Upper lobe of left lung (tissue), 6 donors: ENCODE measurements around the gene NLRP6. TPM values are rescaled to one million over a fixed set of nuclear protein-coding genes. Genes with fewer than 3 reads are reported as not detected.

Experiments
- ATAC-seq, 2 donors: fragments of 200-7000 bp; cut with Tn5 transposase; one replicate each; pipeline ENCODE4 v1.9.1; 2022; ENCODE audit warnings: mild to moderate bottlenecking in 2 of 2, moderate library complexity in 2 of 2; ENCODE audit not compliant: low FRiP score in 2 of 2
- DNase-seq, 2 donors: peaks; one replicate each; pipeline ENCODE4 v3.0.0-alpha.2; 2019 to 2020
- H3K27ac ChIP-seq, 4 donors: fragments of 200-600 bp; sonication (generic); one replicate each; pipeline ENCODE4 v1.5.1; 2016 to 2019
- H3K27me3 ChIP-seq, 4 donors: fragments of 200-600 bp; sonication (generic); one replicate each; pipeline ENCODE4 v1.5.1; 2017 to 2019
- H3K36me3 ChIP-seq, 4 donors: fragments of 200-600 bp; sonication (generic); one replicate each; pipeline ENCODE4 v1.5.1; 2016 to 2019
- H3K4me1 ChIP-seq, 4 donors: fragments of 200-600 bp; sonication (generic); one replicate each; pipeline ENCODE4 v1.5.1; 2018 to 2019
- H3K4me3 ChIP-seq, 4 donors: fragments of 200-600 bp; sonication (generic); one replicate each; pipeline ENCODE4 v1.5.1; 2017 to 2019; ENCODE audit warnings: mild to moderate bottlenecking in 2 of 4, moderate library complexity in 1 of 4
- H3K9me3 ChIP-seq, 4 donors: fragments of 200-600 bp; sonication (generic); one replicate each; pipeline ENCODE4 v1.5.1; 2018 to 2019
- EP300 ChIP-seq, 4 donors: sonication (generic); formaldehyde crosslinking; IDR thresholded peaks; one replicate each; pipeline ENCODE4 v1.5.1; 2017; ENCODE audit warnings: antibody characterized with exemption in 4 of 4, control low read depth in 2 of 4
- POLR2A ChIP-seq, 4 donors: fragments of 450-650 bp; IDR thresholded peaks; one replicate each; pipeline ENCODE4 v1.5.1; 2016 to 2017; ENCODE audit warnings: antibody characterized with exemption in 4 of 4, mild to moderate bottlenecking in 2 of 4
- POLR2AphosphoS5 ChIP-seq, 2 donors: sonication (generic); formaldehyde crosslinking; IDR thresholded peaks; one replicate each; pipeline ENCODE4 v1.5.1; 2017; ENCODE audit warnings: antibody characterized with exemption in 2 of 2
- WGBS, 2 donors: methylation state at CpG; one replicate each; pipeline ENCODE4 v1.1.5; 2017 to 2018; 5-methylcytosine and 5-hydroxymethylcytosine counted together
- total RNA-seq, 6 donors: library from RNA; depleted of rRNA in 4 of 6; stranded (reverse); fragments of >200 nt in 4 of 6; gene quantifications; one replicate each; pipeline versions ENCODE4 v1.1.0 to v1.2.1, GENCODE V29; 2016 to 2021
- TF ChIP-seq, protein P1 (sequence below), 6 experiments: fragments of 450-650 bp in 4 of 6; fragments of 200-600 bp in 2 of 6; sonication (generic) in 2 of 6; IDR thresholded peaks; one replicate each; pipeline ENCODE4 v1.5.1; 2016 to 2019; ENCODE audit warnings: antibody characterized with exemption in 6 of 6
- donor health status: DM: no; HTN: no; CAD: no; lungs with moderate emphysema.
- donor health status: DM: no; HTN: yes; CAD: no; lungs with severe emphysema.

Gene NLRP6
- total RNA-seq, 6 donors from 2014 or later = 1.3 to 7.3 (median 3.1) TPM

DNA sequence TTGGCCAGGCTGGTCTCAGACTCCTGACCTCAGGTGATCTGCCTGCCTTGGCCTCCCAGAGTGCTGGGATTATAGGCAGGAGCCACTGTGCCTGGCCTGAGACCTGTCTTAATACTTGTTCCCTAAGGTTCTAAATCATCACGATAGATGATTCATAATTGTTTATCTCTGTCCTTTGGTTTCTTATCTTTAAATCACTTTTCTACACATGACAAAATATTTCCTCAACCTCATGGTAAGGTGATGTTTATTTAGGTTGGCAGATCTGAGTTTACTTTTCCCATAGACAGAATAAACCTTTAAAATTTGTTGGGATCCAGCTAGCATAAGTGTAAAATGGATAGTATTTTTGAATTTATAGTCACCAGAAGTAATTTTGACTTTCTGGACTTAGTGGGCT lies 37.9 kb upstream of the NLRP6 start:
- whole genome bisulfite sequencing, 2 donors = 60 to 63% methylated on average over 1 of the region's 1 CpG
- Histone ChIP-seq H3K27ac (no peak overlapping the region), H3K9me3 (no peaks in the 10 kb centered on the region), H3K27me3 (no peaks in the 10 kb centered on the region), H3K4me3 (no peak overlapping the region), H3K4me1 (peaks cover 16 to 25% (median 18%) of the 10 kb centered on the region in 4 donors), H3K36me3 (peaks cover 6 to 58% (median 28%) of the 10 kb centered on the region in 4 donors)
- ATAC-seq (no peak), DNase-seq (no peak)
- no peak for TF ChIP-seq POLR2AphosphoS5 (IDR thresholded peaks at IDR 0.05)
- TF ChIP-seq, protein P1, sequence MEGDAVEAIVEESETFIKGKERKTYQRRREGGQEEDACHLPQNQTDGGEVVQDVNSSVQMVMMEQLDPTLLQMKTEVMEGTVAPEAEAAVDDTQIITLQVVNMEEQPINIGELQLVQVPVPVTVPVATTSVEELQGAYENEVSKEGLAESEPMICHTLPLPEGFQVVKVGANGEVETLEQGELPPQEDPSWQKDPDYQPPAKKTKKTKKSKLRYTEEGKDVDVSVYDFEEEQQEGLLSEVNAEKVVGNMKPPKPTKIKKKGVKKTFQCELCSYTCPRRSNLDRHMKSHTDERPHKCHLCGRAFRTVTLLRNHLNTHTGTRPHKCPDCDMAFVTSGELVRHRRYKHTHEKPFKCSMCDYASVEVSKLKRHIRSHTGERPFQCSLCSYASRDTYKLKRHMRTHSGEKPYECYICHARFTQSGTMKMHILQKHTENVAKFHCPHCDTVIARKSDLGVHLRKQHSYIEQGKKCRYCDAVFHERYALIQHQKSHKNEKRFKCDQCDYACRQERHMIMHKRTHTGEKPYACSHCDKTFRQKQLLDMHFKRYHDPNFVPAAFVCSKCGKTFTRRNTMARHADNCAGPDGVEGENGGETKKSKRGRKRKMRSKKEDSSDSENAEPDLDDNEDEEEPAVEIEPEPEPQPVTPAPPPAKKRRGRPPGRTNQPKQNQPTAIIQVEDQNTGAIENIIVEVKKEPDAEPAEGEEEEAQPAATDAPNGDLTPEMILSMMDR (IDR thresholded peaks at IDR 0.05) = no peak
- no peak for TF ChIP-seq POLR2A (IDR thresholded peaks at IDR 0.05)
- TF ChIP-seq EP300 (IDR thresholded peaks at IDR 0.05) = no peak

DNA sequence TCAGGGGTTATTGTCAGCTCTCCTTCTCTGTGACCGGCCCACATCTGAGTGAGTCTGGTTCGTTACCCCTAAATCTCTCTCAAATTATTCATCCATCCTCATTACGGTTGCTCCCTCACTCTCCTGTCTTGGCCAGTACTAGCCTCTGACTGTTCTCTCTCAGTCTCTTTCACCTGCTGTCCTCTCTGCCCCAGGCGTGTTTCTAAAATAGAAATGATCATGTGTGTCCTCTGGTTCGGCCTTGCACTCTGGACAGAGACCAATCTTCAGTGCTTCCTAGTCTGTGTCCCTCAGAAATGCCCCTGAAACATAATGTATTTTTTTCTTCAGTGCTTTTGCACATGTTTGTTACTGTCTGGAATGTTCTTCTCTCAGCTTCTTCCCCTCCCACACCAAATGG lies 36.6 kb upstream of the NLRP6 start:
- Histone ChIP-seq H3K4me3 (no peak overlapping the region), H3K36me3 (peaks cover 18 to 71% (median 38%) of the 10 kb centered on the region in 4 donors), H3K4me1 (peaks cover 12 to 20% (median 13%) of the 10 kb centered on the region in 4 donors), H3K27ac (no peak overlapping the region), H3K9me3 (no peaks in the 10 kb centered on the region), H3K27me3 (no peaks in the 10 kb centered on the region)
- DNase-seq (no peak), ATAC-seq (no peak)
- 93 to 98% methylated on average over 5 of the region's 5 CpGs for WGBS, 2 donors
- TF ChIP-seq, protein P1 (IDR thresholded peaks at IDR 0.05) = no peak
- TF ChIP-seq POLR2AphosphoS5 (IDR thresholded peaks at IDR 0.05) (no peak), EP300 (IDR thresholded peaks at IDR 0.05) (no peak), POLR2A (IDR thresholded peaks at IDR 0.05) (no peak)

DNA sequence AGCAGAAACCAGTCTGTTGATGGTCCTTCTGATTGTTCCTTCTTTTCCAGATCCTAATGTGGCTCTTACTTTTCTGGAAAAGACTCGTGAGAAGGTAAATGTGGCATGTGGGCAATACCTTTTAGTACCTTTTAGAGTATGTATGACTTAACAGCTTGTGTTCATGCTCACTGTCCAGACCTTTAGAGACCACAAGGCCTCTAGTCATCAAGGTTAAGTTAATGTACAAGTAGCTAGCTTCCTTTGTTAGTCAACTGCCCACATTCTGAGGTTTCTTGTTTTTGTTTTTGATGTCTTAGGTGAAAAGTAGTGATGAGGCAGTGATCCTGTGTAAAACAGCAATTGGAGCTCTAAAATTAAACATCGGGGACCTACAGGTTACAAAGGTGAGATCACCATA lies 33.8 kb upstream of the NLRP6 start:
- Histone ChIP-seq H3K9me3 (no peaks in the 10 kb centered on the region), H3K27ac (no peak overlapping the region), H3K27me3 (no peaks in the 10 kb centered on the region), H3K4me3 (no peak overlapping the region), H3K4me1 (no peaks in the 10 kb centered on the region), H3K36me3 (peaks cover 29 to 93% (median 63%) of the 10 kb centered on the region in 4 donors)
- TF ChIP-seq POLR2A (IDR thresholded peaks at IDR 0.05) (no peak), POLR2AphosphoS5 (IDR thresholded peaks at IDR 0.05) (no peak), EP300 (IDR thresholded peaks at IDR 0.05) (no peak)
- TF ChIP-seq, protein P1 (IDR thresholded peaks at IDR 0.05) = no peak
- ATAC-seq = no peak
- 95 to 96% methylated on average over 2 of the region's 2 CpGs for WGBS, 2 donors
- no peak for DNase-seq

DNA sequence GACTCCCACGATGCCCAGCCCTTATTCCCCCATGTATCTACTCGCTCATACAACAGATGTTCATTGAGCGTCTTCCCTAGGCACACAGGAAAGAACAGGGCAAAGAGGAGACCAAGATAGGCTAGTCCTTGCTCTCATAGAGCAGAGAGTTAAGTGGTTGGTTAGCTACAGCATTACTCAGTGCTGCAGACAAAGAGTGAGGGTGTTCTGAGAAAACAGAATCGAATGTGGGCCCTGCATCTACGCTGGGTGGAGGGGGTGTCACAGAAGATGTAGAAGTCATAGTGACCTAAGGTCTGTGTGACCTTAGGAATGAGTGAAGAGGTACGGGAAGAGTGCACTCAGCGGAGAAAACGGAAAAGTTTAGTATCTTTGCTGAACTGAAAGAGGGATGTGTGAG lies 29.1 kb upstream of the NLRP6 start:
- DNase-seq (no peak), ATAC-seq (no peak)
- TF ChIP-seq POLR2A (IDR thresholded peaks at IDR 0.05) = no peak
- no peak for TF ChIP-seq EP300 (IDR thresholded peaks at IDR 0.05)
- TF ChIP-seq, protein P1 (IDR thresholded peaks at IDR 0.05) = no peak
- no peak for TF ChIP-seq POLR2AphosphoS5 (IDR thresholded peaks at IDR 0.05)
- Histone ChIP-seq H3K4me1 (no peaks in the 10 kb centered on the region), H3K4me3 (no peak overlapping the region), H3K36me3 (peaks cover 45 to 96% (median 84%) of the 10 kb centered on the region in 4 donors), H3K27ac (no peak overlapping the region), H3K9me3 (no peaks in the 10 kb centered on the region), H3K27me3 (no peaks in the 10 kb centered on the region)
- 91 to 95% methylated on average over 8 of the region's 8 CpGs for WGBS, 2 donors

DNA sequence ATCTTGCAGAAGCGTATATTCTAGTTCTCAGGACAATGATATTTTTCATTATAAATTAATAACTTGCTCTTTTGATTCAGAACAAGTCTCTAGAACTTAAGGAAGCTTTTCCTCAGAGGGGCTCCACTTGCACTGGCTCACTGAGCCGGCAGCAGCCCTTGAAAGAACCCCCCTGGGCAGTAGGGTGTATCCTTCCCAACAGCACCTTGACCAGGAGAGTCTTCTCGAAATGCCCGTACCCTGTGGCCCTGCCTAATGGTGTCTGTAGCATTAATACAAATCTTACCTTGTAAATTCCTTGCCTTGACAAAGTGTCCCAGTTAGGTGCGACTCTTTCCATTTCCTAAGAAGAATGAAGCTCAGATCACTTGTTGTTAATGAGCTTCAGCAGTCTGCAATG lies 27.9 kb upstream of the NLRP6 start:
- Histone ChIP-seq H3K4me3 (no peak overlapping the region), H3K27ac (peak overlapping the region in 1 of 4 donors; percentile 42), H3K9me3 (no peaks in the 10 kb centered on the region), H3K27me3 (no peaks in the 10 kb centered on the region), H3K4me1 (no peaks in the 10 kb centered on the region), H3K36me3 (peaks cover 40 to 84% (median 76%) of the 10 kb centered on the region in 4 donors)
- ATAC-seq (no peak), DNase-seq (no peak)
- WGBS, 2 donors = 90 to 92% methylated on average over 5 of the region's 5 CpGs
- TF ChIP-seq EP300 (IDR thresholded peaks at IDR 0.05) = no peak
- TF ChIP-seq, protein P1 (IDR thresholded peaks at IDR 0.05) = no peak
- no peak for TF ChIP-seq POLR2AphosphoS5 (IDR thresholded peaks at IDR 0.05)
- TF ChIP-seq POLR2A (IDR thresholded peaks at IDR 0.05) = no peak
